GM12878 (cell line): ENCODE measurements around the gene ZNF366. TPM values are rescaled to one million over a fixed set of nuclear protein-coding genes. Genes with fewer than 3 reads are reported as not detected.
A peak's percentile ranks its signal among the peaks of the same experiment; 100 is the strongest.

Experiments used
- BCL11A ChIP-seq: IDR thresholded peaks from 2 replicates; pipeline ENCODE4 v1.6.1; 2011; ENCODE audit warnings: low read depth, low read length
- BHLHE40 ChIP-seq, 2 experiments: fragments of 450-650 bp in 1 of 2; IDR thresholded peaks; 2 replicates each; pipeline ENCODE4 v1.6.1; 2011 to 2017; ENCODE audit warnings: low read depth in 2 of 2, borderline replicate concordance in 1 of 2, improper control_type of control experiment in 1 of 2, low read length in 1 of 2, mild to moderate bottlenecking in 1 of 2
- CUX1 ChIP-seq: IDR thresholded peaks from 2 replicates; pipeline ENCODE4 v1.6.1; 2012; ENCODE audit warnings: improper control_type of control experiment, low read depth, low read length; ENCODE audit not compliant: insufficient replicate concordance
- EED ChIP-seq: sonication (generic); IDR thresholded peaks from 2 replicates; pipeline ENCODE4 v1.6.1; 2016; ENCODE audit warnings: antibody characterized with exemption, low read depth
- EP300 ChIP-seq, 2 experiments: fragments of 150-350 bp in 1 of 2; IDR thresholded peaks; 2 replicates each; pipeline ENCODE4 v1.6.1; 2011 to 2012; ENCODE audit warnings: low read depth in 2 of 2, low read length in 2 of 2, borderline replicate concordance in 1 of 2, improper control_type of control experiment in 1 of 2, inconsistent platforms in 1 of 2; ENCODE audit not compliant: control insufficient read depth in 1 of 2
- GABPA ChIP-seq: IDR thresholded peaks from 2 replicates; pipeline ENCODE4 v1.6.1; 2014; ENCODE audit warnings: antibody characterized with exemption, low read depth, mild to moderate bottlenecking, inconsistent platforms
- HDAC2 ChIP-seq: fragments of 200-600 bp; sonication (generic); IDR thresholded peaks from 2 replicates; pipeline ENCODE4 v1.6.1; 2017
- JUND ChIP-seq: IDR thresholded peaks from 2 replicates; pipeline ENCODE4 v1.6.1; 2012; ENCODE audit warnings: low read depth, mild to moderate bottlenecking, low read length, improper control_type of control experiment, moderate library complexity
- KAT2A ChIP-seq: conservative IDR thresholded peaks from 2 replicates; pipeline ENCODE4 v1.6.1; 2011; ENCODE audit warnings: low read depth, low read length; ENCODE audit not compliant: control insufficient read depth
- MAX ChIP-seq: IDR thresholded peaks from 2 replicates; pipeline ENCODE4 v1.6.1; 2012; ENCODE audit warnings: low read depth, low read length, improper control_type of control experiment
- MEF2B ChIP-seq: fragments of 450-650 bp; IDR thresholded peaks from 2 replicates; pipeline ENCODE4 v1.6.1; 2018; ENCODE audit warnings: mild to moderate bottlenecking, moderate library complexity; ENCODE audit not compliant: partially characterized antibody, poor library complexity, severe bottlenecking
- MTA3 ChIP-seq: IDR thresholded peaks from 2 replicates; pipeline ENCODE4 v1.6.1; 2012; ENCODE audit warnings: low read length, inconsistent platforms, borderline replicate concordance
- MYC ChIP-seq: IDR thresholded peaks from 2 replicates; pipeline ENCODE4 v1.6.1; 2011; ENCODE audit warnings: mild to moderate bottlenecking, low read length, moderate library complexity, inconsistent platforms; ENCODE audit not compliant: insufficient read depth, insufficient replicate concordance, insufficient read length, severe bottlenecking
- NFIC ChIP-seq: IDR thresholded peaks from 2 replicates; pipeline ENCODE4 v1.6.1; 2012; ENCODE audit warnings: low read depth, mild to moderate bottlenecking, inconsistent platforms, low read length, moderate library complexity
- NFXL1 ChIP-seq: fragments of 450-650 bp; IDR thresholded peaks from 2 replicates; pipeline ENCODE4 v1.6.1; 2017; ENCODE audit warnings: antibody characterized with exemption, mild to moderate bottlenecking, borderline replicate concordance
- NR2C1 ChIP-seq: fragments of 450-650 bp; IDR thresholded peaks from 2 replicates; pipeline ENCODE4 v1.6.1; 2017; ENCODE audit warnings: antibody characterized with exemption, mild to moderate bottlenecking, moderate library complexity
- PAX5 ChIP-seq: IDR thresholded peaks from 2 replicates; pipeline ENCODE4 v1.6.1; 2011; ENCODE audit warnings: low read depth, low read length, borderline replicate concordance
- YBX1 ChIP-seq: fragments of 450-650 bp; IDR thresholded peaks from 2 replicates; pipeline ENCODE4 v1.6.1; 2016; ENCODE audit warnings: antibody characterized with exemption
- ZNF687 ChIP-seq: fragments of 450-650 bp; IDR thresholded peaks from 2 replicates; pipeline ENCODE4 v1.6.1; 2017; ENCODE audit warnings: mild to moderate bottlenecking, moderate library complexity
- ZSCAN29 ChIP-seq: fragments of 450-650 bp; IDR thresholded peaks from 2 replicates; pipeline ENCODE4 v1.6.1; 2017; ENCODE audit warnings: mild to moderate bottlenecking, moderate library complexity
- polyA plus RNA-seq, 11 experiments: library from polyadenylated mRNA; depleted of rRNA in 4 of 11; unstranded in 6 of 11; stranded (reverse) in 5 of 11; fragments of >200 nt; fragmentation: Nextera tagmentation in 4 of 11; fragmentation: Illumina TruSeq in 1 of 11; extraction: Ambion mirVana in 4 of 11; extraction: Trizol in 1 of 11; gene quantifications; 1 replicate in 1 of 11; 2 replicates in 10 of 11; pipeline versions ENCODE4 v1.2.1 to v1.2.3, GENCODE V29; 2011 to 2016; ENCODE audit warnings: inconsistent platforms in 2 of 11, missing spikeins in 2 of 11, low read depth in 1 of 11
- total RNA-seq, 4 experiments: library from RNA; depleted of rRNA in 3 of 4; stranded (reverse); fragments of >200 nt in 3 of 4; fragmentation: Illumina TruSeq in 1 of 4; extraction: Trizol in 1 of 4; gene quantifications; 2 replicates each; pipeline versions ENCODE4 v1.2.1 to v1.2.3, GENCODE V29; 2013 to 2021

The ZNF366 gene
- total and polyA plus RNA-seq, 10 of the 15 experiments (the other 5 are each of a cell fraction or from before 2014, with no cell fraction given) = 0.01 to 0.18 (median 0.04) TPM; not detected in 6

- TF ChIP-seq KAT2A (no peak), BCL11A (peak; percentile 91), CUX1 (peak; percentile 58), GABPA (no peak), MYC (no peak), PAX5 (no peak), NFIC (peak; percentile 61; the same call in 1 of the 2 replicates), ZSCAN29 (no peak), MEF2B (peak; percentile 57), YBX1 (no peak), JUND (no peak), BHLHE40 (IDR thresholded peaks at IDR 0.05; ENCODE audit: borderline replicate concordance in 1 of 2, low read depth in 2 of 2, low read length in 1 of 2) (0 out of 4 replicates have a peak, but pooled peaks of 1 of the 2 experiments have one; percentile 19), ZNF687 (peak; percentile 61), HDAC2 (no peak), EP300 (IDR thresholded peaks at IDR 0.05; ENCODE audit: borderline replicate concordance in 1 of 2, control insufficient read depth in 1 of 2, low read depth in 2 of 2, low read length in 2 of 2) (peak; percentile 52 to 64; a peak in 3 of 4 replicates), EED (peak; percentile 83), MAX (0 out of 2 replicates have a peak, but pooled peaks have one; percentile 34), NFXL1 (no peak), MTA3 (no peak; the same call in none of the 2 replicates), NR2C1 (peak; percentile 49)
Observed at GRCh38 chr5:72474046-72474500, 33.1 kb downstream of the ZNF366 start (continued).
